ENCODE data around the gene MARVELD2. TPM values are rescaled to one million over a fixed set of nuclear protein-coding genes. Genes with fewer than 3 reads are reported as not detected.
A peak's percentile ranks its signal among the peaks of the same experiment; 100 is the strongest.

The MARVELD2 gene
- total and polyA plus RNA-seq, 2 of the 13 experiments (the other 11 are each of a cell fraction or from before 2014, with no cell fraction given): 11.1 to 15.4 TPM

GRCh38 chr5:69491838-69492390, 77.0 kb downstream of the MARVELD2 start (continued):
- TF ChIP-seq, protein P1, sequence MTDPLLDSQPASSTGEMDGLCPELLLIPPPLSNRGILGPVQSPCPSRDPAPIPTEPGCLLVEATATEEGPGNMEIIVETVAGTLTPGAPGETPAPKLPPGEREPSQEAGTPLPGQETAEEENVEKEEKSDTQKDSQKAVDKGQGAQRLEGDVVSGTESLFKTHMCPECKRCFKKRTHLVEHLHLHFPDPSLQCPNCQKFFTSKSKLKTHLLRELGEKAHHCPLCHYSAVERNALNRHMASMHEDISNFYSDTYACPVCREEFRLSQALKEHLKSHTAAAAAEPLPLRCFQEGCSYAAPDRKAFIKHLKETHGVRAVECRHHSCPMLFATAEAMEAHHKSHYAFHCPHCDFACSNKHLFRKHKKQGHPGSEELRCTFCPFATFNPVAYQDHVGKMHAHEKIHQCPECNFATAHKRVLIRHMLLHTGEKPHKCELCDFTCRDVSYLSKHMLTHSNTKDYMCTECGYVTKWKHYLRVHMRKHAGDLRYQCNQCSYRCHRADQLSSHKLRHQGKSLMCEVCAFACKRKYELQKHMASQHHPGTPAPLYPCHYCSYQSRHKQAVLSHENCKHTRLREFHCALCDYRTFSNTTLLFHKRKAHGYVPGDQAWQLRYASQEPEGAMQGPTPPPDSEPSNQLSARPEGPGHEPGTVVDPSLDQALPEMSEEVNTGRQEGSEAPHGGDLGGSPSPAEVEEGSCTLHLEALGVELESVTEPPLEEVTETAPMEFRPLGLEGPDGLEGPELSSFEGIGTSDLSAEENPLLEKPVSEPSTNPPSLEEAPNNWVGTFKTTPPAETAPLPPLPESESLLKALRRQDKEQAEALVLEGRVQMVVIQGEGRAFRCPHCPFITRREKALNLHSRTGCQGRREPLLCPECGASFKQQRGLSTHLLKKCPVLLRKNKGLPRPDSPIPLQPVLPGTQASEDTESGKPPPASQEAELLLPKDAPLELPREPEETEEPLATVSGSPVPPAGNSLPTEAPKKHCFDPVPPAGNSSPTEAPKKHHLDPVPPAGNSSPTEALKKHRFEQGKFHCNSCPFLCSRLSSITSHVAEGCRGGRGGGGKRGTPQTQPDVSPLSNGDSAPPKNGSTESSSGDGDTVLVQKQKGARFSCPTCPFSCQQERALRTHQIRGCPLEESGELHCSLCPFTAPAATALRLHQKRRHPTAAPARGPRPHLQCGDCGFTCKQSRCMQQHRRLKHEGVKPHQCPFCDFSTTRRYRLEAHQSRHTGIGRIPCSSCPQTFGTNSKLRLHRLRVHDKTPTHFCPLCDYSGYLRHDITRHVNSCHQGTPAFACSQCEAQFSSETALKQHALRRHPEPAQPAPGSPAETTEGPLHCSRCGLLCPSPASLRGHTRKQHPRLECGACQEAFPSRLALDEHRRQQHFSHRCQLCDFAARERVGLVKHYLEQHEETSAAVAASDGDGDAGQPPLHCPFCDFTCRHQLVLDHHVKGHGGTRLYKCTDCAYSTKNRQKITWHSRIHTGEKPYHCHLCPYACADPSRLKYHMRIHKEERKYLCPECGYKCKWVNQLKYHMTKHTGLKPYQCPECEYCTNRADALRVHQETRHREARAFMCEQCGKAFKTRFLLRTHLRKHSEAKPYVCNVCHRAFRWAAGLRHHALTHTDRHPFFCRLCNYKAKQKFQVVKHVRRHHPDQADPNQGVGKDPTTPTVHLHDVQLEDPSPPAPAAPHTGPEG (CRISPR knock-in tag; IDR thresholded peaks at IDR 0.05): 0 out of 2 replicates have a peak, but pooled peaks have one; percentile 82
- TF ChIP-seq NCOA2 (CRISPR knock-in tag; IDR thresholded peaks at IDR 0.05) (0 out of 2 replicates have a peak, but pooled peaks have one; percentile 44), RAD51 (IDR thresholded peaks at IDR 0.05; ENCODE audit: borderline replicate concordance) (no peak), BRD4 (CRISPR knock-in tag; IDR thresholded peaks at IDR 0.05) (0 out of 2 replicates have a peak, but pooled peaks have one; percentile 22), ZNF878 (CRISPR knock-in tag; IDR thresholded peaks at IDR 0.05) (no peak), ZNF383 (CRISPR knock-in tag; IDR thresholded peaks at IDR 0.05; ENCODE audit: borderline replicate concordance) (no peak), NFYB (CRISPR knock-in tag; IDR thresholded peaks at IDR 0.05) (0 out of 2 replicates have a peak, but pooled peaks have one; percentile 8), ZNF605 (CRISPR knock-in tag; IDR thresholded peaks at IDR 0.05) (0 out of 2 replicates have a peak, but pooled peaks have one; percentile 36), ZNF256 (CRISPR knock-in tag; conservative IDR thresholded peaks at IDR 0.05) (0 out of 2 replicates have a peak, but pooled peaks have one; percentile 82), SIN3A (IDR thresholded peaks at IDR 0.05; ENCODE audit: borderline replicate concordance, low read depth, low read length) (0 out of 2 replicates have a peak, but pooled peaks have one; percentile 19), ZBTB7B (CRISPR knock-in tag; IDR thresholded peaks at IDR 0.05) (peak; percentile 59), ZNF652 (CRISPR knock-in tag; IDR thresholded peaks at IDR 0.05; ENCODE audit: borderline replicate concordance, low read depth) (peak; percentile 67; the same call in 1 of the 2 replicates), CEBPB (IDR thresholded peaks at IDR 0.05; ENCODE audit: borderline replicate concordance, low read depth, low read length) (no peak), ISL2 (CRISPR knock-in tag; IDR thresholded peaks at IDR 0.05) (peak; percentile 8; the same call in 1 of the 2 replicates), FOXA1 (IDR thresholded peaks at IDR 0.05) (no peak), FOXA1 (CRISPR knock-in tag; IDR thresholded peaks at IDR 0.05) (no peak)
- TF ChIP-seq, protein P2, sequence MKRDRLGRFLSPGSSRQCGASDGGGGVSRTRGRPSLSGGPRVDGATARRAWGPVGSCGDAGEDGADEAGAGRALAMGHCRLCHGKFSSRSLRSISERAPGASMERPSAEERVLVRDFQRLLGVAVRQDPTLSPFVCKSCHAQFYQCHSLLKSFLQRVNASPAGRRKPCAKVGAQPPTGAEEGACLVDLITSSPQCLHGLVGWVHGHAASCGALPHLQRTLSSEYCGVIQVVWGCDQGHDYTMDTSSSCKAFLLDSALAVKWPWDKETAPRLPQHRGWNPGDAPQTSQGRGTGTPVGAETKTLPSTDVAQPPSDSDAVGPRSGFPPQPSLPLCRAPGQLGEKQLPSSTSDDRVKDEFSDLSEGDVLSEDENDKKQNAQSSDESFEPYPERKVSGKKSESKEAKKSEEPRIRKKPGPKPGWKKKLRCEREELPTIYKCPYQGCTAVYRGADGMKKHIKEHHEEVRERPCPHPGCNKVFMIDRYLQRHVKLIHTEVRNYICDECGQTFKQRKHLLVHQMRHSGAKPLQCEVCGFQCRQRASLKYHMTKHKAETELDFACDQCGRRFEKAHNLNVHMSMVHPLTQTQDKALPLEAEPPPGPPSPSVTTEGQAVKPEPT (CRISPR knock-in tag; IDR thresholded peaks at IDR 0.05; ENCODE audit: low read depth): no peak
- TF ChIP-seq, protein P3, sequence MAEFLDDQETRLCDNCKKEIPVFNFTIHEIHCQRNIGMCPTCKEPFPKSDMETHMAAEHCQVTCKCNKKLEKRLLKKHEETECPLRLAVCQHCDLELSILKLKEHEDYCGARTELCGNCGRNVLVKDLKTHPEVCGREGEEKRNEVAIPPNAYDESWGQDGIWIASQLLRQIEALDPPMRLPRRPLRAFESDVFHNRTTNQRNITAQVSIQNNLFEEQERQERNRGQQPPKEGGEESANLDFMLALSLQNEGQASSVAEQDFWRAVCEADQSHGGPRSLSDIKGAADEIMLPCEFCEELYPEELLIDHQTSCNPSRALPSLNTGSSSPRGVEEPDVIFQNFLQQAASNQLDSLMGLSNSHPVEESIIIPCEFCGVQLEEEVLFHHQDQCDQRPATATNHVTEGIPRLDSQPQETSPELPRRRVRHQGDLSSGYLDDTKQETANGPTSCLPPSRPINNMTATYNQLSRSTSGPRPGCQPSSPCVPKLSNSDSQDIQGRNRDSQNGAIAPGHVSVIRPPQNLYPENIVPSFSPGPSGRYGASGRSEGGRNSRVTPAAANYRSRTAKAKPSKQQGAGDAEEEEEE (CRISPR knock-in tag; IDR thresholded peaks at IDR 0.05; ENCODE audit: borderline replicate concordance): 0 out of 2 replicates have a peak, but pooled peaks have one; percentile 2
- TF ChIP-seq, protein P4, sequence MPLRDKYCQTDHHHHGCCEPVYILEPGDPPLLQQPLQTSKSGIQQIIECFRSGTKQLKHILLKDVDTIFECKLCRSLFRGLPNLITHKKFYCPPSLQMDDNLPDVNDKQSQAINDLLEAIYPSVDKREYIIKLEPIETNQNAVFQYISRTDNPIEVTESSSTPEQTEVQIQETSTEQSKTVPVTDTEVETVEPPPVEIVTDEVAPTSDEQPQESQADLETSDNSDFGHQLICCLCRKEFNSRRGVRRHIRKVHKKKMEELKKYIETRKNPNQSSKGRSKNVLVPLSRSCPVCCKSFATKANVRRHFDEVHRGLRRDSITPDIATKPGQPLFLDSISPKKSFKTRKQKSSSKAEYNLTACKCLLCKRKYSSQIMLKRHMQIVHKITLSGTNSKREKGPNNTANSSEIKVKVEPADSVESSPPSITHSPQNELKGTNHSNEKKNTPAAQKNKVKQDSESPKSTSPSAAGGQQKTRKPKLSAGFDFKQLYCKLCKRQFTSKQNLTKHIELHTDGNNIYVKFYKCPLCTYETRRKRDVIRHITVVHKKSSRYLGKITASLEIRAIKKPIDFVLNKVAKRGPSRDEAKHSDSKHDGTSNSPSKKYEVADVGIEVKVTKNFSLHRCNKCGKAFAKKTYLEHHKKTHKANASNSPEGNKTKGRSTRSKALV (CRISPR knock-in tag; IDR thresholded peaks at IDR 0.05): 0 out of 2 replicates have a peak, but pooled peaks have one; percentile 7

Data from HepG2 (cell line).